HepG2 (cell line): ENCODE data around the gene CARMIL1. TPM values are rescaled to one million over a fixed set of nuclear protein-coding genes. Genes with fewer than 3 reads are reported as not detected.
A peak's percentile ranks its signal among the peaks of the same experiment; 100 is the strongest.

Experiments
- ARID3A ChIP-seq: IDR thresholded peaks from 2 replicates; pipeline ENCODE4 v1.6.1; 2012; ENCODE audit warnings: low read depth, low read length, improper control_type of control experiment
- BCL6 ChIP-seq: IDR thresholded peaks from 2 replicates; pipeline ENCODE4 v1.6.1; 2016; ENCODE audit warnings: missing genetic modification reagents, missing compliant biosample characterization
- CBX2 ChIP-seq, 2 experiments: fragments of 200-600 bp in 1 of 2; sonication (generic); formaldehyde crosslinking in 1 of 2; IDR thresholded peaks; 2 replicates each; pipeline versions ENCODE4 v1.7.0 to v1.8.1; 2018 to 2022; ENCODE audit warnings: low read depth in 2 of 2, low read length in 1 of 2, mild to moderate bottlenecking in 1 of 2, missing genetic modification reagents in 1 of 2
- DMTF1 ChIP-seq: sonication (generic); formaldehyde crosslinking; IDR thresholded peaks from 2 replicates; pipeline ENCODE4 v1.4.0; 2020; ENCODE audit warnings: mild to moderate bottlenecking, missing genetic modification reagents
- PAXIP1 ChIP-seq: sonication (generic); formaldehyde crosslinking; conservative IDR thresholded peaks from 2 replicates; pipeline ENCODE4 v1.4.0; 2020; ENCODE audit warnings: mild to moderate bottlenecking, missing genetic modification reagents, moderate library complexity
- PHF5A ChIP-seq: IDR thresholded peaks from one replicate; pipeline ENCODE4 v1.6.1; 2018; ENCODE audit warnings: low read depth, missing genetic modification reagents; ENCODE audit not compliant: unreplicated experiment
- SIX1 ChIP-seq: sonication (generic); formaldehyde crosslinking; IDR thresholded peaks from 2 replicates; pipeline ENCODE4 v1.4.0; 2020; ENCODE audit warnings: missing genetic modification reagents, borderline replicate concordance
- SYNCRIP ChIP-seq: fragments of 200-400 bp; formaldehyde crosslinking; IDR thresholded peaks from 2 replicates; pipeline ENCODE4 v1.6.1; 2018; ENCODE audit warnings: mild to moderate bottlenecking, low read depth, low read length; ENCODE audit not compliant: insufficient read depth
- TARDBP ChIP-seq: sonication (generic); formaldehyde crosslinking; IDR thresholded peaks from 2 replicates; pipeline ENCODE4 v1.8.0; 2022; ENCODE audit warnings: mild to moderate bottlenecking, missing genetic modification reagents
- ZBTB34 ChIP-seq: sonication (generic); formaldehyde crosslinking; IDR thresholded peaks from 2 replicates; pipeline ENCODE4 v1.8.0; 2022; ENCODE audit warnings: mild to moderate bottlenecking, missing genetic modification reagents
- ZBTB37 ChIP-seq: sonication (generic); formaldehyde crosslinking; IDR thresholded peaks from 2 replicates; pipeline ENCODE4 v1.4.0; 2020; ENCODE audit warnings: mild to moderate bottlenecking, missing genetic modification reagents
- ZBTB8A ChIP-seq: sonication (generic); formaldehyde crosslinking; IDR thresholded peaks from 2 replicates; pipeline ENCODE4 v1.4.0; 2020; ENCODE audit warnings: mild to moderate bottlenecking, low read depth, missing genetic modification reagents, borderline replicate concordance
- ZNF18 ChIP-seq: sonication (generic); formaldehyde crosslinking; IDR thresholded peaks from 2 replicates; pipeline ENCODE4 v1.8.0; 2022; ENCODE audit warnings: mild to moderate bottlenecking, missing genetic modification reagents; ENCODE audit not compliant: insufficient replicate concordance
- ZNF224 ChIP-seq: sonication (generic); formaldehyde crosslinking; IDR thresholded peaks from 2 replicates; pipeline ENCODE4 v1.5.0; 2020; ENCODE audit warnings: mild to moderate bottlenecking, missing genetic modification reagents
- ZNF546 ChIP-seq: sonication (generic); formaldehyde crosslinking; conservative IDR thresholded peaks from 2 replicates; pipeline ENCODE4 v1.8.1; 2023; ENCODE audit warnings: mild to moderate bottlenecking, missing genetic modification reagents
- ZNF616 ChIP-seq: sonication (generic); formaldehyde crosslinking; IDR thresholded peaks from 2 replicates; pipeline ENCODE4 v1.5.0; 2020; ENCODE audit warnings: low read depth, mild to moderate bottlenecking, missing genetic modification reagents
- ZNF768 ChIP-seq: sonication (generic); formaldehyde crosslinking; IDR thresholded peaks from 2 replicates; pipeline ENCODE4 v1.4.0; 2020; ENCODE audit warnings: missing genetic modification reagents
- polyA plus RNA-seq, 8 experiments: library from polyadenylated mRNA; depleted of rRNA in 3 of 8; stranded (reverse) in 7 of 8; unstranded in 1 of 8; fragments of >200 nt; fragmentation: Illumina TruSeq in 4 of 8; extraction: Trizol in 4 of 8; gene quantifications; 2 replicates each; pipeline versions ENCODE4 v1.2.1 to v1.2.3, GENCODE V29; 2011 to 2016; ENCODE audit warnings: low read depth in 4 of 8, missing spikeins in 1 of 8, mixed read lengths in 1 of 8; ENCODE audit not compliant: insufficient read depth in 1 of 8
- total RNA-seq, 5 experiments: library from RNA; depleted of rRNA; stranded (reverse); fragments of >200 nt; fragmentation: Illumina TruSeq; extraction: Trizol; gene quantifications; 2 replicates each; pipeline ENCODE4 v1.2.3, GENCODE V29; 2016; ENCODE audit warnings: low read depth in 1 of 5

The CARMIL1 gene
- total and polyA plus RNA-seq, 2 of the 13 experiments (the other 11 are each of a cell fraction or from before 2014, with no cell fraction given) = 1.8 to 2.6 TPM

- TF ChIP-seq TARDBP (CRISPR knock-in tag) (peak; percentile 83), ZNF616 (CRISPR knock-in tag) (no peak), CBX2 (IDR thresholded peaks at IDR 0.05; ENCODE audit: low read depth, low read length) (no peak), CBX2 (CRISPR knock-in tag; IDR thresholded peaks at IDR 0.05; ENCODE audit: low read depth) (0 out of 2 replicates have a peak, but pooled peaks have one; percentile 25), SIX1 (CRISPR knock-in tag) (peak; percentile 27; the same call in 1 of the 2 replicates), ZBTB37 (CRISPR knock-in tag) (no peak), ARID3A (no peak), ZNF224 (no peak), PAXIP1 (CRISPR knock-in tag) (peak; percentile 78), PHF5A (no peak), ZBTB34 (0 out of 2 replicates have a peak, but pooled peaks have one; percentile 66), BCL6 (peak; percentile 72), ZNF18 (CRISPR knock-in tag) (no peak), DMTF1 (CRISPR knock-in tag) (no peak), SYNCRIP (no peak), ZNF768 (no peak), ZBTB8A (no peak), ZNF546 (CRISPR knock-in tag) (no peak)
Observed at GRCh38 chr6:25640446-25640845, 361.3 kb downstream of the CARMIL1 start (continued).
